Ovary (tissue), 3 donors: ENCODE measurements around the gene ISCA2.

Experiments used
- CTCF ChIP-seq, 3 donors: fragments of 450-650 bp in 2 of 3; fragments of 200-600 bp in 1 of 3; IDR thresholded peaks; one replicate each; pipeline versions ENCODE4 v1.5.1 to v1.8.0; 2016 to 2022; ENCODE audit warnings: antibody characterized with exemption in 3 of 3, mild to moderate bottlenecking in 1 of 3
- EP300 ChIP-seq: sonication (generic); formaldehyde crosslinking; IDR thresholded peaks from one replicate; pipeline ENCODE4 v1.6.1; 2017; ENCODE audit warnings: antibody characterized with exemption
- POLR2A ChIP-seq: fragments of 450-650 bp; IDR thresholded peaks from one replicate; pipeline ENCODE4 v1.6.1; 2017; ENCODE audit warnings: antibody characterized with exemption, mild to moderate bottlenecking, moderate library complexity
- donor health status: DM: no; HTN: no; CAD: no.

- TF ChIP-seq POLR2A (no peak), CTCF (IDR thresholded peaks at IDR 0.05) (no peak), EP300 (no peak)
Measured at GRCh38 chr14:74546416-74546815, 52.9 kb downstream of the ISCA2 start.
